ENCODE measurements around the gene HACD2. TPM values are rescaled to one million over a fixed set of nuclear protein-coding genes. Genes with fewer than 3 reads are reported as not detected.

Gene HACD2
- total RNA-seq, 2 donors from 2014 or later, result 18.8 to 22.6 TPM

DNA sequence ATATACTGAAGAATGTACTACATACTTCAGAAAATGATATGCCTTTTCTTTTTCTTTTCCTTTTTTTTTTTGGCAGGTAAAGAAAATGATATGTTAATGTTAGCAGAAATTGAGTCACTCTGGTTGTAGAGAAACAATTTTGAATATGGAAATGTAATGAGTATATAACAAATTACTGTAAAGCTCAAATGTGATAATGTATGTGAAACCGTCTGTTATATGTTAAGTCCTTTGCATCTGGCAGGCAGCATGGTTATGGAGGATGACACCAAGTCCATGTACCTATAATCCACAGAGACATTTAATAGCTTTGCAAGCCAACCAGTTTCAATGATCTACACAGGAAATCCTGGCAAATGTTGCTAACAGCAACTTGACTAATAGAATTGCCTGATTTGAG, 58.4 kb downstream of the HACD2 start:
- no peak overlapping the region for H3K4me3 ChIP-seq
- no peak overlapping the region for H3K27ac ChIP-seq
- TF ChIP-seq, protein P1, sequence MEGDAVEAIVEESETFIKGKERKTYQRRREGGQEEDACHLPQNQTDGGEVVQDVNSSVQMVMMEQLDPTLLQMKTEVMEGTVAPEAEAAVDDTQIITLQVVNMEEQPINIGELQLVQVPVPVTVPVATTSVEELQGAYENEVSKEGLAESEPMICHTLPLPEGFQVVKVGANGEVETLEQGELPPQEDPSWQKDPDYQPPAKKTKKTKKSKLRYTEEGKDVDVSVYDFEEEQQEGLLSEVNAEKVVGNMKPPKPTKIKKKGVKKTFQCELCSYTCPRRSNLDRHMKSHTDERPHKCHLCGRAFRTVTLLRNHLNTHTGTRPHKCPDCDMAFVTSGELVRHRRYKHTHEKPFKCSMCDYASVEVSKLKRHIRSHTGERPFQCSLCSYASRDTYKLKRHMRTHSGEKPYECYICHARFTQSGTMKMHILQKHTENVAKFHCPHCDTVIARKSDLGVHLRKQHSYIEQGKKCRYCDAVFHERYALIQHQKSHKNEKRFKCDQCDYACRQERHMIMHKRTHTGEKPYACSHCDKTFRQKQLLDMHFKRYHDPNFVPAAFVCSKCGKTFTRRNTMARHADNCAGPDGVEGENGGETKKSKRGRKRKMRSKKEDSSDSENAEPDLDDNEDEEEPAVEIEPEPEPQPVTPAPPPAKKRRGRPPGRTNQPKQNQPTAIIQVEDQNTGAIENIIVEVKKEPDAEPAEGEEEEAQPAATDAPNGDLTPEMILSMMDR (IDR thresholded peaks at IDR 0.05), result no peak
- ATAC-seq (ENCODE audit: insufficient number of reproducible peaks, low FRiP score, low read depth) (no peak), DNase-seq (ENCODE audit: low spot score) (no peak)
- H3K4me1 ChIP-seq (ENCODE audit: control insufficient read depth in 1 of 2, low read depth in 2 of 2), result peaks cover 22 to 31% of the 10 kb centered on the region in 2 donors
- no peaks in the 10 kb centered on the region for H3K27me3 ChIP-seq (replicated peaks; ENCODE audit: insufficient read depth)
- no peaks in the 10 kb centered on the region for H3K36me3 ChIP-seq
- no peaks in the 10 kb centered on the region for H3K9me3 ChIP-seq

DNA sequence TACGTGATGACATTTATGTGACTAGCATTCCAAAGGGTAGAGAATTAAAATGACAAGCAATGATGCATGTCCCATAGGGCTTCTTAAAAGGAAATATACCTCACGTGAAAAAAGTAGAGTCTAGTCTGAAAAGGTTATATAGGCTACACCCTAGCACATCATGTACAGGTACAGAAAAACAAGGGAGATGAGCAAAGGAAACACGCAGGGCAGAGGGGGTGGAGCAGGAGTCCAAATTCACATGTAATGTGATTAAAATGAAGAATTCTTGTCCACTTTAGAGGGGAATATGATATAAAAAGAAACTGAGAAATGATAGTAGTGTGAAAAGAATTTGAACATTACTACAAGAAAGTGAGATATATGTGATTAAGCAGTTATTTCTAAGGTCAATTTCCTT, 59.4 kb downstream of the HACD2 start:
- Histone ChIP-seq H3K27me3 (replicated peaks; ENCODE audit: insufficient read depth) (no peaks in the 10 kb centered on the region), H3K4me1 (ENCODE audit: control insufficient read depth in 1 of 2, low read depth in 2 of 2) (peaks cover 33 to 38% of the 10 kb centered on the region in 2 donors), H3K27ac (no peak overlapping the region), H3K9me3 (no peaks in the 10 kb centered on the region), H3K36me3 (no peaks in the 10 kb centered on the region), H3K4me3 (no peak overlapping the region)
- ATAC-seq (ENCODE audit: insufficient number of reproducible peaks, low FRiP score, low read depth), result no peak
- DNase-seq (ENCODE audit: low spot score), result no peak
- TF ChIP-seq, protein P1 (IDR thresholded peaks at IDR 0.05), result no peak

DNA sequence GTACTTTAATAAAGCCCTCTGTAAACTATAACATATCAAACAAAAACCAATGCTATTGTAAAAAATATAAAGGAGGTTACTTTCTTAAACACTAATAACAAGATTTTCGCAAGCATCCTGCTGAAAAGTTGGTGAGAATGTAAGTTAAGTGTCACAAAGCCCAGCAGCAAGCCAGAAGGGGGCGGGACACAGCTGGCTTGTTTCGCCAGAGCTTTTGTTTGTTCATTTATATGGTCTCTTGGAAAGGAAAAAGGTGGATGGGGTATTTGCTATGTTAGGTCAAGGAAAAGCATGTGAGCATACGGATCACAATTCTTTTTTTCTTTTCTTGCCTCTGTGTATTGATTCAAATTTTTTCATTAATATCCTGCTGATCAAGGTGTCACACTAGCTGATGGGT, 59.9 kb downstream of the HACD2 start:
- no peaks in the 10 kb centered on the region for H3K9me3 ChIP-seq
- no peaks in the 10 kb centered on the region for H3K27me3 ChIP-seq (replicated peaks; ENCODE audit: insufficient read depth)
- DNase-seq (ENCODE audit: low spot score), result no peak
- no peak overlapping the region for H3K4me3 ChIP-seq
- TF ChIP-seq, protein P1 (IDR thresholded peaks at IDR 0.05), result no peak
- ATAC-seq (ENCODE audit: insufficient number of reproducible peaks, low FRiP score, low read depth), result no peak
- no peaks in the 10 kb centered on the region for H3K36me3 ChIP-seq
- H3K27ac ChIP-seq, result no peak overlapping the region
- peaks cover 36 to 42% of the 10 kb centered on the region in 2 donors for H3K4me1 ChIP-seq (ENCODE audit: control insufficient read depth in 1 of 2, low read depth in 2 of 2)

DNA sequence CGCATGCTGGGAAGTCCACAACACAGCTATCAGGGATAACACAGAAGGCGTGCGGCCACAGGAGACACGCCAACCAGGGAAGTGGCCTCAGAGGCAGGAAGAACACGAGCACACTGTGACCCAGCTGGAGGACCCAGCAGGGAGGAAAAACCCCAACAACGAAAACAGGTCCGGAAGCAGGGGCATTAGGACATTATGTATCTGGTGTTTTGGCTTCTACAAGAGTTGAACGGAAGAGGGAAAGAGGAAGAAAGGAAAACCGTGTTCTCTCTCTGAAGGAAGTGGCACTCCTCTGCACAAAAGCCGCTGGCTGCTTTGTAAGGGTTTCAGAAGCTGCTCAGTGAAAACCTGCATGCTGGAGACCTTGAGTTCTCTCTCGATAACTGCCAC, 61.8 kb downstream of the HACD2 start:
- H3K27ac ChIP-seq, result peak overlapping the region in 1 of 2 donors; percentile 62
- no peaks in the 10 kb centered on the region for H3K9me3 ChIP-seq
- TF ChIP-seq, protein P1 (IDR thresholded peaks at IDR 0.05), result no peak
- H3K4me1 ChIP-seq (ENCODE audit: control insufficient read depth in 1 of 2, low read depth in 2 of 2), result peaks cover 39 to 57% of the 10 kb centered on the region in 2 donors
- ATAC-seq (ENCODE audit: insufficient number of reproducible peaks, low FRiP score, low read depth), result no peak
- no peak overlapping the region for H3K4me3 ChIP-seq
- H3K27me3 ChIP-seq (replicated peaks; ENCODE audit: insufficient read depth), result no peaks in the 10 kb centered on the region
- DNase-seq (ENCODE audit: low spot score), result no peak
- no peaks in the 10 kb centered on the region for H3K36me3 ChIP-seq

DNA sequence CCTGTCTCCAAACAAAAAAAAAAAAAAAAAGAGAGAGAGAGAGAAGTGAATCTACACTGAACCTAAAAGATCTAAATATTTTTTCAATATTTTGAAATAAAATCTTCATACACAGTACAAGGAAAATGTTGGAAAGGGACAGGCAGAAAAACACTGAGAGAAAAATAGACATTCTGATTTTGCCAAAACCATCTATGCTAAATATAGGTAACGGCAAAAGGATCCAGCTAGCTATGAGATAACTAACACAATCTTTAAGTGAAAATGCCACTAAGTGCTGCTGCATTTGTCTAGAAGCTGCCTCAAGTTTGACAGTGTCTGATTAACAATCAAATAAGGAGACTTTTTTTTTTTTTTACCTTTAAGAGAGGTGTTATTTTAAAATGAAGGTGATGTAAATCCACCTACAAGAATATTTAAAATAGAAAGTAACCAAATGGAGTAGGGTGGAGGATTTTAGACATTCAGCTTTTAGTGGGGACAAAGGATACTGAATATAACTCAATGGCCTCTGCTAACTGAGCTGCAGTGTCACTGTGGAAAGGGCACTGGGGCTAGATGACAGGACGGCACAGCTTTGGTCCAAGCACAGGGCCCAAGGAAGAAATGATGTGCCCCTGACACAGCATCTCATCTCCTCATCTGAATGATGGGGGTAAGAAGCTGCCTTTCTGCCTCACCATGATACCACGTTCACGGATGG, 62.4 kb downstream of the HACD2 start:
- no peak for ATAC-seq (ENCODE audit: insufficient number of reproducible peaks, low FRiP score, low read depth)
- DNase-seq (ENCODE audit: low spot score), result no peak
- Histone ChIP-seq H3K4me1 (ENCODE audit: control insufficient read depth in 1 of 2, low read depth in 2 of 2) (peaks cover 39 to 57% of the 10 kb centered on the region in 2 donors), H3K27ac (peak overlapping the region in 1 of 2 donors; percentile 62), H3K9me3 (no peaks in the 10 kb centered on the region), H3K27me3 (replicated peaks; ENCODE audit: insufficient read depth) (no peaks in the 10 kb centered on the region), H3K36me3 (no peaks in the 10 kb centered on the region), H3K4me3 (no peak overlapping the region)
- TF ChIP-seq, protein P1 (IDR thresholded peaks at IDR 0.05), result no peak

Data from thoracic aorta (tissue), 2 donors.